HG03439 (cell line): ENCODE measurements around the gene RALY.

ENCODE experiments used
- ATAC-seq: cut with Tn5 transposase; IDR thresholded peaks from one replicate; pipeline ENCODE4 v1.9.1; 2021; ENCODE audit warnings: mild to moderate bottlenecking, moderate library complexity; ENCODE audit not compliant: unreplicated experiment

Gene RALY

DNA sequence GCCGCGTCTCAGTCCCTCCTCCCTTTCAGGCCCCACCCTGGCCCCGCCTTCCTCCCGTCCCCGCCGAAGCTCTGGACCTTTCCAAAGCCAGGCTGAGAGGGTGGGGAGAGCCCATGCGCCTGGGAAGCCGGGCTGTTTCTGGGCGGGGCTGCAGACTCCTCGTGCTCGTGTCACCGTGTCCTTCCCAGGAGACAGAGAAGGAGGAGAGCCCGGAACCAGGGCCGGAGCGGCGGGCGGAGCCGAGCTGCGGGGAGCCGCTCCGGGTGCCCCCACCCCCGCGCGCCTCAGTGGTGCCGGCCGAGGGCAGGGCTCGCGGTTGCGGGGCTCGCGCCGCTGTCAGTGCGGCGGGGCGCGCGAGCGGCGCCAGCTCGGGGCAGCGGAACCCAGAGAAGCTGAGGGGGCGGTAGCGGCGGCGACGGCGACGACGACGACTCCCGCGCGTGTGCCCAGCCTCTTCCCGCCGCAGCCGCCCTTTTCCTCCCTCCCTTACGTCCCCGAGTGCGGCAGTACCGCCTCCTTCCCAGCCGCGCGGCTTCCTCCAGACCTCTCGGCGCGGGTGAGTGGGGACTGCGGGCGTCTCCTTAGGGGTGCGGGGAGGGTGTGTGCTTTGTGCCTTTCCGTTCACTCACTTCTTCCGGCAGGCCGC lies at the start of gene RALY:
TSS of gene RALY (plus strand) at position 336 of the 646 bp plus-strand sequence. CDS start 78,164 bp downstream, outside the sequence.
- ATAC-seq = peak; percentile 69

GRCh38 chr20:33944914-33945313 lies 48.8 kb upstream of the RALY start:
- no peak for ATAC-seq

GRCh38 chr20:33945391-33946081 lies 48.2 kb upstream of the RALY start:
- ATAC-seq = no peak

DNA sequence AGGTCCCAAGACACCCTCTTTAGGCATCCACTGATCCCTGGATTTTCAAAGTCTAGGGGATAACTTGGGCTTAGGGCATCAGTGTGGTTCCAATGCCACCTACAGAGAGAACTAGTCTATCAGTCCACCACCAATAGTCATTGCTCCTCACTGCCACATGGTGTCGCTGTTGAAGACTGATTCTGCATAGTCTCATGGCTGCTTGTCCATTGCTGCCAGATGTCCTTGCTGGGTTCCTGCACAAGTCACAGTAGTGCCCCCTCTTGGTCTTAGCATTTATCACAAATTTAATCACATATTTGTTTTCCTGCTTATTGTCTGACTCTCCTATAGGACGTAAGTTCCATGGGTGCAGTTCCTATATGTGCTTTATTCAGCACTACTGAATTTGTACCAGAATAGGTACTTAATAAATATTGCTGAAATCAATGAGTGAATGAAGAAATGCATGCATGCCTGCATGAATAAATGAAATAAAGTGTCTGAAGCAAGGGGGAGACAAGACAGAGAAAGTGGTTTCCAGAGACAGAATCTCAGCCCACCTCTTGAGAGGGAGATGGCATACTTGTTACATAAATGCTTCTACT lies 45.9 kb upstream of the RALY start:
- no peak for ATAC-seq

DNA sequence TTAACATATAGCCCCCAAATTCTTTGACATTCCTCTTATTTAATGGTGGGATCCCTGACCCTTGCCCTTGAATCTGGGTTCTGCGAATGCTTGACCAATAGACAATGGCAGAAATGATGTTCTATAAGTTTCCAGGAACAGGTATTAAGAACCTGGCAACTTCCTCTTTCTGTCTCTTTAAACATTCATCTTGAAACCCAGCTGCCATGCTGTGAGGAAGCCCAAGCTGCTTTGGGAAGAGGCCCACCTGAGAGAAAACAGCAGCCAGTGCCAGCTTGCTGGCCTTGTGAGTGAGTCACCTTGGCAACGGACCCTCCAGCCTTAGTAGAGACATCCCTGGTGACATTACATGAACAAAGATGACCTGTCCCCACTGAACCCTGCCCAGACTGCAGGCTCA lies 45.2 kb upstream of the RALY start:
- no peak for ATAC-seq

DNA sequence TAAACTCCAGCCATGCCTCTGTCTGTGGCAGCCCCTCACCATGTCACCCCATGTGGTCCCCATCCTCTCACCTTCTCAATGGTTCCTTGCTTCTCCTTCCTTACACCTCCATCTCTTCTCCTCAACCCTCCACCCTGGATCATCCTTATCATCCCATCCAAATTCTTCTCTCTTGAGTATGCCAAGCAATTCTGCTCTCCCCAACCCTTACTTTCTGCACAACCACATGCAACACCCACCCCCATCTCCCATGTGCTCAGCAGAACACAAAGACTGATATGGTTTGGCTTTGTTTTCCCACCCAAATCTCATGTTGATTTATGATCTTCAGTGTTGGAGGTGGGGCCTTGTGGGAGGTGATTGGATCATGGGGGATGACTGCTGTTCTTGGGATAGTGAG lies 42.5 kb upstream of the RALY start:
- ATAC-seq = no peak

DNA sequence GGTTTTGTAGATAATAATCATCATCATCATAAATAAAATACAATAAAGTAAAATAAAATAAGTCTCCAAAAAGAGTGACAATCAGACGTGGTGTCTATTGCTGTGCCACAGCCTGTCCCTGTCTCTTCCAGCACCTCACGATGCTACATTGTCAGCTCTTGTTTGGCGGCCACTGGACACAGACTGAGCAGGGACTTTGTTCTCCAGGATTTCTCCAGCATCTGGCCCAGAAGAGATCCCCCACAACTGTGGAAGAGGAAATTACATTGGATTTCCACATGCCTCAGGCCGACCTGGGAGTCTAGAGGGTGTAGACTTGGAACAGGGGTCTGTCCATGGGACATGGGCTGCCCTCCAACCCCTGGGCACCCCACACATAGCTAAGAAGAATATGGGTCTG lies 39.2 kb upstream of the RALY start:
- no peak for ATAC-seq

GRCh38 chr20:33963751-33964150 lies 30.0 kb upstream of the RALY start:
- no peak for ATAC-seq

- ATAC-seq = no peak
Measured at GRCh38 chr20:33964441-33964840, 29.3 kb upstream of the RALY start.

DNA sequence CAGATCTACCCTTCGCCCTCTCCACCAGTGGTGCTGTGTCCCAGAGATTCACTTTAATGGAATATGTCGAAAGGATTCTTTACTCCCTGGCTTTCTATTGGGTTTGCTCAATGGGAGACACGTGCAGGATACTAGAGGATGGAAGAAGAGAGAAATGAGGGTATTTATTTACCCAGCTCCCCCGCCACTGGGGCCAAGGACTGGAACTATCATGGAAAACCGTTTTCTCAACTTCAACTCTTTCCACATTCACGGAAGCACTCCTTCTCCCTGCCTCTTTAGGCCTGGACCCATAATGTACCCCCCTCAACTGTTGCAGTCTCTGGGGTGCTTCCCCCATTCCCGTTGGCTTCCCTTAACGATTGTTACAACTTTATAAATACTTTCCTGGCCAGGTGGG lies 26.6 kb upstream of the RALY start:
- ATAC-seq = no peak

- no peak for ATAC-seq
Measured at GRCh38 chr20:33969563-33969962, 24.1 kb upstream of the RALY start.

- no peak for ATAC-seq
Measured at GRCh38 chr20:33970229-33970628, 23.5 kb upstream of the RALY start.

GRCh38 chr20:33971147-33971975 lies 22.4 kb upstream of the RALY start:
- no peak for ATAC-seq

DNA sequence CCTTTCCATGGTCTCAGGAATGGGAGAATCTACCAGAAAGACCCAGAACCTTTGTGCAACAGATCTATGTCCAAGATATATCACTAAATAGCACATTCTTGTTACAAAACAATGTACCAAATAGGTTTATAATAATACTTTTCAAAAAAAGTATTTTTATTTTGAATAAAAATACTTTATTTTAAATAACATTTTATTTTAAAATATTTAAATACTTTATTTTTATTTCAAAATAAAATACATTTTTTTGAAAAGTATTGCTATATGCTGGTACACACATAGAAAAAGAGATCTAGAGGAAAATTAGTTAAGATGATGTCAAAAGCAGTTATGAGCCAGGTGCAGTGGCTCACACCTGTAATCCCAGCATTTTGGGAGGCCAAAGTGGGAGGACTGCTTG lies 16.8 kb upstream of the RALY start:
- ATAC-seq = no peak

DNA sequence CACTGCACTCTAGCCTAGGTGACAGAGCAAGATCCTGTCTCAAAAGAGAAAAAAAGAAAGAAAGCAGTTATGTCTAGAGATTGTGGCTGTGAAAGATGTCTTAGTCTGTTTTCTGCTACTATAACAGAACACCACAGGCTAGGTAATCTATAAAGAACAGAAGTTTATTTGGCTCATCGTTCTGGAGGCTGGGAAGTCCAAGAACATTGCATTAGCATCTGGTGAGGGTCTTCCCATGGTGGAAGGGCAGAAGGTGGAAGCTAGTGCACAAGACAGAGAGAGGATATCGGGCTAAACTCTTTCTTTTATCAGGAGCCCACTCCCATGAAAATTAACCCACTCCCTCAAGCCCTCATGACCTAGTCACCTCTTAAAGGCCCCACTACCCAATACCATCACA lies 16.2 kb upstream of the RALY start:
- ATAC-seq = no peak

DNA sequence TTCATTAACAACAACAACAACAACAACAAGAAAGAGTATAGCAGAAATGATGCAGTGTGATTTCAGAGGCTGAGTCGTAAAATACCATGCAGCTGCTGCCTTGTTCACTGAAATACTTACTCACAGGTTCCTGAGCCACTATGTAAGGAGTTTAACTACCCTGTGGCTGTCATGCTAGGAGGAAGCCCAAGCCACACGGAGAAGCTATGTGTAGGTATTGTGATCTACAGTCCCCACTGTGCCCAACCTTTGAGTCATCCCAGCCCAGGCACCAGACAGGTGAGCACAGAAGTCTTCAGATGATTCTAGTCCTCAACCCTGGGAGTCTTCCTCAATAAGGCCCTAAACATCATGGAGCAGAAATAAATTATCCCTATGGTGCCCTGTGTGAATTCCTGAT lies 14.6 kb upstream of the RALY start:
- no peak for ATAC-seq

DNA sequence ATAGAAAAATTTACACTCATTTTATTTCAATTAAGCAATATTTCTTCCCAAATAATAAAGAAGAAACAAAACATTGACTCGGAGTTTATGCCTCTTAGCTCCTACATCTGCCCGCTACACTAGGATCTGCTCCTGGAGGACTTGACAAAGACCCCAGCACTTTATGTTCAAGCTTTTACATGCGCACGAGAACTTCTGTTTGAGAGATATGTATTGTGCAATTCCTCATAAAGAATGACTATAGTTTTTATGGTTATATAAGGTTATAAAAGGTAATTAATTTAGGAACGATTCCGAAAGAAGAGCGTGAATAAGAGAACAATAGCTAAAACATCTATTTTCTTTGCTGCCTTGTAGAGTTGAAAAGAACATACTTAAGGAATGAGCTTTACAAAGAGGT lies 12.4 kb upstream of the RALY start:
- ATAC-seq = no peak

GRCh38 chr20:33981964-33982363 lies 11.7 kb upstream of the RALY start:
- no peak for ATAC-seq

DNA sequence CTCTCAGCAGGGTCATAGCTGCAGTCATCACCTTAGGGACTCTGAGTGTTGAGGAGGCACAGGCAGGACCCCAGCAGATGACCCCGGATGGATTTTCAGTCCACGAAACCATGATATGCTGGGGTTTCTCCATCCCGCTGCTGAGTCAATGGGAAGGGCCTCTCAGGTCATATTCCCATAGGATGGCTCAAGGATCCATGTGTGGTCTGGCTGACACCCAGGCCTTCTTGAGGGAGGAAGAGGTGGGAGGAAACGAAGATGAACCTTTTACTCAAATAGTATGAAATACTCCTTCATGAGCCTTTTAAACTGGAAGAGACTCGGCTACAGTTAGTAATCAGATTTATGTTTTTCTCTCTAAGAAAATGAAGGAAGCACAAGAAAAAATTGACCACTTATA lies 10.3 kb upstream of the RALY start:
- no peak for ATAC-seq

- no peak for ATAC-seq
Measured at GRCh38 chr20:33984182-33984719, 9.5 kb upstream of the RALY start.

- ATAC-seq = no peak
Measured at GRCh38 chr20:33985280-33985679, 8.4 kb upstream of the RALY start.
